GM12878 (cell line): ENCODE measurements around the gene OR4D1. TPM values are rescaled to one million over a fixed set of nuclear protein-coding genes. Genes with fewer than 3 reads are reported as not detected.
"Not testable (repeated sequence)": the region's sequence is repeated elsewhere in the genome, so short reads cannot be mapped to it uniquely, and the experiment has no call there.

Source experiments
- ATAC-seq: fragments of 200-7000 bp; cut with Tn5 transposase; 3 replicates; pipeline ENCODE4 v1.9.1; 2020; ENCODE audit warnings: mild to moderate bottlenecking, moderate library complexity
- BruUV-seq: library from RNA; stranded (reverse); fragments of 400-500 nt; replicated peaks from 2 replicates; lab custom pipeline; 2021; lab: Mats Ljungman, UMichigan
- CTCF ChIA-PET: fragments of 300-600 bp; sonication (Branson Sonifier 250); formaldehyde crosslinking; extraction: SDS; loops from one replicate; lab custom pipeline; 2021; ENCODE audit warnings: inconsistent platforms; lab: Yijun Ruan, JAX
- POLR2A ChIA-PET: fragments of 350-600 bp; formaldehyde crosslinking; extraction: SDS; loops from one replicate; lab custom pipeline; 2021; ENCODE audit warnings: inconsistent platforms; lab: Charles Lee
- RAD21 ChIA-PET: fragments of 300-600 bp; sonication (Branson Sonifier 250); formaldehyde crosslinking; loops from one replicate; lab custom pipeline; 2023; ENCODE audit warnings: antibody characterized with exemption; ENCODE audit not compliant: unreplicated experiment; lab: Charles Lee
- SMC1A ChIA-PET: fragments of 300-600 bp; sonication (Branson Sonifier 250); formaldehyde crosslinking; loops from one replicate; lab custom pipeline; 2023; ENCODE audit not compliant: unreplicated experiment, uncharacterized antibody; lab: Charles Lee
- DNase-seq: peaks from one replicate; pipeline ENCODE4 v3.0.0-alpha.2; 2011; ENCODE audit warnings: low read depth, low spot score
- FAIRE-seq: peaks from 3 replicates; lab custom pipeline; 2011; peaks lifted over from hg19 to GRCh38; lab: Jason Lieb, UNC
- H2AFZ ChIP-seq: 2 replicates; pipeline ENCODE4 v1.6.0; 2011; ENCODE audit warnings: low read depth, low read length, control low read depth; ENCODE audit not compliant: control insufficient read depth
- H3K27ac ChIP-seq: 2 replicates; pipeline ENCODE4 v1.5.1; 2011; ENCODE audit warnings: control low read depth; ENCODE audit not compliant: control insufficient read depth, insufficient read depth
- H3K27me3 ChIP-seq, 2 experiments: replicated peaks in 1 of 2; 2 replicates each; pipeline versions ENCODE4 v1.6.0 to v1.6.1; 2011; ENCODE audit warnings: low read length in 1 of 2; ENCODE audit not compliant: control insufficient read depth in 2 of 2, insufficient read depth in 2 of 2
- H3K36me3 ChIP-seq, 2 experiments: 2 replicates each; pipeline ENCODE4 v1.5.1; 2011; ENCODE audit warnings: low read length in 1 of 2; ENCODE audit not compliant: control insufficient read depth in 2 of 2, insufficient read depth in 2 of 2
- H3K4me1 ChIP-seq: 2 replicates; pipeline ENCODE4 v1.6.1; 2011; ENCODE audit warnings: mild to moderate bottlenecking, low read length, moderate library complexity, mixed read lengths; ENCODE audit not compliant: control insufficient read depth, insufficient read depth
- H3K4me2 ChIP-seq: 2 replicates; pipeline ENCODE4 v1.6.0; 2011; ENCODE audit warnings: control low read depth; ENCODE audit not compliant: control insufficient read depth, insufficient read depth
- H3K4me3 ChIP-seq: fragments of 200-600 bp; sonication (generic); 2 replicates; pipeline ENCODE4 v1.5.1; 2016
- H3K79me2 ChIP-seq: 2 replicates; pipeline ENCODE4 v1.6.0; 2011; ENCODE audit warnings: low read length; ENCODE audit not compliant: control insufficient read depth, insufficient read depth
- H3K9ac ChIP-seq: 2 replicates; pipeline ENCODE4 v1.8.0; 2011; ENCODE audit warnings: low read length, control low read depth, mixed read lengths; ENCODE audit not compliant: control insufficient read depth, insufficient read depth
- H3K9me3 ChIP-seq: replicated peaks from 3 replicates; pipeline ENCODE4 v1.5.1; 2011; ENCODE audit warnings: mild to moderate bottlenecking, low read length; ENCODE audit not compliant: control insufficient read depth, insufficient read depth
- H4K20me1 ChIP-seq: 2 replicates; pipeline ENCODE4 v1.6.0; 2011; ENCODE audit not compliant: control insufficient read depth, insufficient read depth
- BCL11A ChIP-seq: IDR thresholded peaks from 2 replicates; pipeline ENCODE4 v1.6.1; 2011; ENCODE audit warnings: low read depth, low read length
- MXI1 ChIP-seq: fragments of 150-350 bp; IDR thresholded peaks from 2 replicates; pipeline ENCODE4 v1.6.1; 2011; ENCODE audit warnings: low read depth, mild to moderate bottlenecking, inconsistent platforms, low read length, improper control_type of control experiment
- NFXL1 ChIP-seq: fragments of 450-650 bp; IDR thresholded peaks from 2 replicates; pipeline ENCODE4 v1.6.1; 2017; ENCODE audit warnings: antibody characterized with exemption, mild to moderate bottlenecking, borderline replicate concordance
- NR2C1 ChIP-seq: fragments of 450-650 bp; IDR thresholded peaks from 2 replicates; pipeline ENCODE4 v1.6.1; 2017; ENCODE audit warnings: antibody characterized with exemption, mild to moderate bottlenecking, moderate library complexity
- PML ChIP-seq: IDR thresholded peaks from 2 replicates; pipeline ENCODE4 v1.6.1; 2012; ENCODE audit warnings: low read length, inconsistent platforms
- SMAD5 ChIP-seq: IDR thresholded peaks from 2 replicates; pipeline ENCODE4 v1.6.1; 2016; ENCODE audit warnings: antibody characterized with exemption, low read depth
- SMC3 ChIP-seq: IDR thresholded peaks from 2 replicates; pipeline ENCODE4 v1.6.1; 2011; ENCODE audit warnings: low read length, improper control_type of control experiment, borderline replicate concordance
- WGBS: methylation state at CpG from one replicate; pipeline ENCODE4 v1.1.6; 2016; ENCODE audit warnings: low lambda C conversion rate; ENCODE audit not compliant: insufficient replicate concordance, insufficient coverage; ENCODE audit errors: missing lambda C conversion rate; 5-methylcytosine and 5-hydroxymethylcytosine counted together
- in situ Hi-C: fragments of 300-500 bp; cut with MboI; formaldehyde crosslinking; loops from 9 replicates; pipeline ENCODE4 v1.14.3; 2018; ENCODE audit warnings: mixed read lengths
- intact Hi-C: fragments of 100-400 bp; cut with micrococcal nuclease; formaldehyde crosslinking; loops from one replicate; pipeline ENCODE4 v1.14.2; 2022; ENCODE audit not compliant: unreplicated experiment
- polyA plus RNA-seq, 11 experiments: library from polyadenylated mRNA; depleted of rRNA in 4 of 11; unstranded in 6 of 11; stranded (reverse) in 5 of 11; fragments of >200 nt; fragmentation: Nextera tagmentation in 4 of 11; fragmentation: Illumina TruSeq in 1 of 11; extraction: Ambion mirVana in 4 of 11; extraction: Trizol in 1 of 11; gene quantifications; 1 replicate in 1 of 11; 2 replicates in 10 of 11; pipeline versions ENCODE4 v1.2.1 to v1.2.3, GENCODE V29; 2011 to 2016; ENCODE audit warnings: inconsistent platforms in 2 of 11, missing spikeins in 2 of 11, low read depth in 1 of 11
- total RNA-seq, 4 experiments: library from RNA; depleted of rRNA in 3 of 4; stranded (reverse); fragments of >200 nt in 3 of 4; fragmentation: Illumina TruSeq in 1 of 4; extraction: Trizol in 1 of 4; gene quantifications; 2 replicates each; pipeline versions ENCODE4 v1.2.1 to v1.2.3, GENCODE V29; 2013 to 2021
- TF ChIP-seq, protein P1 (sequence below): IDR thresholded peaks from 2 replicates; pipeline ENCODE4 v1.6.1; 2012; ENCODE audit warnings: mild to moderate bottlenecking, low read depth, low read length

OR4D1 gene
- total and polyA plus RNA-seq, 10 of the 15 experiments (the other 5 are each of a cell fraction or from before 2014, with no cell fraction given): not detected

DNA sequence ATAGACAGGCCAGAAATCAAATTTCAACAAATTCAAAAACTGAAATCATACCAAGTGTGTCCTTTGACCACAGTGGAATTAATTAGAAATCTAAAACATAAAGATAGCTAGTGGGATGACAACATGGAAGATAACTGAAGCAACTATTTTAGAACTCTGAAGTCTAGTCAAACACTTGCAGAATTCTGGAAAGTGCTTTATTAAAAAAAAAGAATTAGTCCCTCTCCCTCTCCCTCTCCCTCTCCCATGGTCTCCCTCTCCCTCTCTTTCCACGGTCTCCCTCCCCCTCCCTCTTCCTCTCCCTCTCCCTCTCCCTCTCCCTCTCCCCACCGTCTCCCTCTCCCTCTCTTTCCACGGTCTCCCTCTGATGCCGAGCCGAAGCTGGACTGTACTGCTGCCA, 6.7 kb upstream of the OR4D1 start (continued):
- TF ChIP-seq, protein P1, sequence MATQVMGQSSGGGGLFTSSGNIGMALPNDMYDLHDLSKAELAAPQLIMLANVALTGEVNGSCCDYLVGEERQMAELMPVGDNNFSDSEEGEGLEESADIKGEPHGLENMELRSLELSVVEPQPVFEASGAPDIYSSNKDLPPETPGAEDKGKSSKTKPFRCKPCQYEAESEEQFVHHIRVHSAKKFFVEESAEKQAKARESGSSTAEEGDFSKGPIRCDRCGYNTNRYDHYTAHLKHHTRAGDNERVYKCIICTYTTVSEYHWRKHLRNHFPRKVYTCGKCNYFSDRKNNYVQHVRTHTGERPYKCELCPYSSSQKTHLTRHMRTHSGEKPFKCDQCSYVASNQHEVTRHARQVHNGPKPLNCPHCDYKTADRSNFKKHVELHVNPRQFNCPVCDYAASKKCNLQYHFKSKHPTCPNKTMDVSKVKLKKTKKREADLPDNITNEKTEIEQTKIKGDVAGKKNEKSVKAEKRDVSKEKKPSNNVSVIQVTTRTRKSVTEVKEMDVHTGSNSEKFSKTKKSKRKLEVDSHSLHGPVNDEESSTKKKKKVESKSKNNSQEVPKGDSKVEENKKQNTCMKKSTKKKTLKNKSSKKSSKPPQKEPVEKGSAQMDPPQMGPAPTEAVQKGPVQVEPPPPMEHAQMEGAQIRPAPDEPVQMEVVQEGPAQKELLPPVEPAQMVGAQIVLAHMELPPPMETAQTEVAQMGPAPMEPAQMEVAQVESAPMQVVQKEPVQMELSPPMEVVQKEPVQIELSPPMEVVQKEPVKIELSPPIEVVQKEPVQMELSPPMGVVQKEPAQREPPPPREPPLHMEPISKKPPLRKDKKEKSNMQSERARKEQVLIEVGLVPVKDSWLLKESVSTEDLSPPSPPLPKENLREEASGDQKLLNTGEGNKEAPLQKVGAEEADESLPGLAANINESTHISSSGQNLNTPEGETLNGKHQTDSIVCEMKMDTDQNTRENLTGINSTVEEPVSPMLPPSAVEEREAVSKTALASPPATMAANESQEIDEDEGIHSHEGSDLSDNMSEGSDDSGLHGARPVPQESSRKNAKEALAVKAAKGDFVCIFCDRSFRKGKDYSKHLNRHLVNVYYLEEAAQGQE: no peak
- no peak for TF ChIP-seq SMAD5
- TF ChIP-seq SMC3: no peak
- TF ChIP-seq BCL11A: no peak
- no peak for TF ChIP-seq PML
- TF ChIP-seq NR2C1: no peak
- TF ChIP-seq MXI1: no peak
- TF ChIP-seq NFXL1: no peak

DNA sequence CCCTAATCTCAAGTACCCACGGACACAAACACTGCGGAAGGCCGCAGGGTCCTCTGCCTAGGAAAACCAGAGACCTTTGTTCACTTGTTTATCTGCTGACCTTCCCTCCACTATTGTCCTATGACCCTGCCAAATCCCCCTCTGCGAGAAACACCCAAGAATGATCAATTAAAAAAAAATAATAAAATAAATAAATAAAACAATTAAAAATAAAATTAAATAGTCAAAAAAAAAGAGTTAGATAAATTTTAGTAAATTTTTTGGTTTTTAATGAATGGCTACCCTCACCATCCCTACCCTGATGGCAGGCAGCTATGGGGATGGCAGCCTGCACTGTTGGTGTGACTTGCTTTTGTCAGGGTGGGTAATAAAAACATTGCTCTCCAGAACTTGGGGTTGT, 4.8 kb upstream of the OR4D1 start:
- H3K27me3 ChIP-seq, intact Hi-C loops, H3K4me2 ChIP-seq, FAIRE-seq, H3K4me1 ChIP-seq, H3K27ac ChIP-seq, H3K9me3 ChIP-seq, RAD21 ChIA-PET, H3K4me3 ChIP-seq, BruUV-seq, DNase-seq, POLR2A ChIA-PET, H4K20me1 ChIP-seq, H3K36me3 ChIP-seq, SMC1A ChIA-PET, CTCF ChIA-PET, H2AFZ ChIP-seq, in situ Hi-C loops, H3K79me2 ChIP-seq, H3K9ac ChIP-seq, ATAC-seq: not testable (repeated sequence)
- WGBS: 33% methylated on average over 1 of the region's 4 CpGs
